Fibroblast of skin of abdomen (primary cell): ENCODE results near the gene EIF3B.
A peak's percentile ranks its signal among the peaks of the same experiment; 100 is the strongest.
"Not testable (repeated sequence)": the region's sequence is repeated elsewhere in the genome, so short reads cannot be mapped to it uniquely, and the experiment has no call there.

Source experiments
- DNase-seq: peaks from one replicate; pipeline ENCODE4 v3.0.0-alpha.2; 2013

Gene EIF3B

GRCh38 chr7:2347351-2348063, 7.1 kb upstream of the EIF3B start:
- DNase-seq, result not testable (repeated sequence)

- no peak for DNase-seq
These were observed 4.6 kb upstream of the EIF3B start for GRCh38 chr7:2350055-2350454.

GRCh38 chr7:2350861-2351260, 3.8 kb upstream of the EIF3B start:
- DNase-seq, result no peak

- no peak for DNase-seq
These were observed 1.3 kb upstream of the EIF3B start for GRCh38 chr7:2353113-2353935.

- peak; percentile 91 for DNase-seq
These were observed 766 bp upstream of the EIF3B start for GRCh38 chr7:2353936-2354185.

GRCh38 chr7:2354939-2355704, 495 bp downstream of the EIF3B start:
- no peak for DNase-seq

GRCh38 chr7:2355705-2356008, 1.0 kb downstream of the EIF3B start:
- DNase-seq, result no peak

- DNase-seq, result no peak
These were observed 2.5 kb downstream of the EIF3B start for GRCh38 chr7:2357165-2357564.

- DNase-seq, result no peak
These were observed 2.9 kb downstream of the EIF3B start for GRCh38 chr7:2357571-2357970.

GRCh38 chr7:2358968-2359527, 4.4 kb downstream of the EIF3B start:
- no peak for DNase-seq

GRCh38 chr7:2359610-2360009, 5.0 kb downstream of the EIF3B start:
- DNase-seq, result no peak

- DNase-seq, result no peak
These were observed 6.2 kb downstream of the EIF3B start for GRCh38 chr7:2360796-2361195.

GRCh38 chr7:2362385-2363088, 7.9 kb downstream of the EIF3B start:
- DNase-seq, result no peak

- no peak for DNase-seq
These were observed 14.5 kb downstream of the EIF3B start for GRCh38 chr7:2369139-2369538.

GRCh38 chr7:2371329-2371728, 16.7 kb downstream of the EIF3B start:
- DNase-seq, result no peak

- no peak for DNase-seq
These were observed 18.1 kb downstream of the EIF3B start for GRCh38 chr7:2372724-2373123.

GRCh38 chr7:2373124-2373556, 18.5 kb downstream of the EIF3B start:
- no peak for DNase-seq

- DNase-seq, result no peak
These were observed 19.0 kb downstream of the EIF3B start for GRCh38 chr7:2373646-2374045.

- DNase-seq, result no peak
These were observed 19.8 kb downstream of the EIF3B start for GRCh38 chr7:2374401-2374800.

- DNase-seq, result no peak
These were observed 20.5 kb downstream of the EIF3B start for GRCh38 chr7:2374830-2375728.

- no peak for DNase-seq
These were observed 21.9 kb downstream of the EIF3B start for GRCh38 chr7:2376351-2377154.
